WERI-Rb-1 (cell line): ENCODE measurements around the gene COL23A1.

Source experiments
- DNase-seq: peaks from one replicate; pipeline ENCODE4 v3.0.0-alpha.2; 2020
- H3K27ac ChIP-seq: fragments of 250-450 bp; sonication (Bioruptor Pico); 2 replicates; pipeline ENCODE4 v1.5.1; 2020; ENCODE audit warnings: mild to moderate bottlenecking, moderate library complexity
- H3K27me3 ChIP-seq: fragments of 250-450 bp; sonication (Bioruptor Pico); 2 replicates; pipeline ENCODE4 v1.5.1; 2021; ENCODE audit warnings: mild to moderate bottlenecking, low read depth, moderate library complexity; ENCODE audit not compliant: insufficient read depth, severe bottlenecking
- H3K36me3 ChIP-seq: fragments of 250-450 bp; sonication (Bioruptor Pico); 2 replicates; pipeline ENCODE4 v1.5.1; 2020; ENCODE audit warnings: mild to moderate bottlenecking, moderate library complexity
- H3K4me3 ChIP-seq: 2 replicates; pipeline ENCODE4 v1.5.1; 2011; ENCODE audit warnings: low read depth, mild to moderate bottlenecking, control low read depth, low read length
- H3K9me3 ChIP-seq: fragments of 250-450 bp; sonication (Bioruptor Pico); 2 replicates; pipeline ENCODE4 v1.5.1; 2021; ENCODE audit warnings: mild to moderate bottlenecking, moderate library complexity; ENCODE audit not compliant: severe bottlenecking
- CTCF ChIP-seq: IDR thresholded peaks from 2 replicates; pipeline ENCODE4 v1.5.1; 2011; ENCODE audit warnings: low read depth, mild to moderate bottlenecking, control low read depth, inconsistent platforms, low read length

Gene COL23A1

GRCh38 chr5:178450121-178451028 lies 139.8 kb downstream of the COL23A1 start:
- TF ChIP-seq CTCF = no peak
- Histone ChIP-seq H3K36me3 (no peaks in the 10 kb centered on the region), H3K27ac (no peak overlapping the region), H3K9me3 (no peaks in the 10 kb centered on the region), H3K27me3 (no peaks in the 10 kb centered on the region), H3K4me3 (no peak overlapping the region)
- DNase-seq = no peak

- Histone ChIP-seq H3K9me3 (no peaks in the 10 kb centered on the region), H3K36me3 (no peaks in the 10 kb centered on the region), H3K27ac (no peak overlapping the region), H3K4me3 (no peak overlapping the region), H3K27me3 (no peaks in the 10 kb centered on the region)
- no peak for TF ChIP-seq CTCF
- DNase-seq = no peak
Measured at GRCh38 chr5:178449163-178450070, 140.8 kb downstream of the COL23A1 start.

- DNase-seq = no peak
- Histone ChIP-seq H3K36me3 (no peaks in the 10 kb centered on the region), H3K4me3 (no peak overlapping the region), H3K27ac (no peak overlapping the region), H3K27me3 (no peaks in the 10 kb centered on the region), H3K9me3 (no peaks in the 10 kb centered on the region)
- TF ChIP-seq CTCF = no peak
Measured at GRCh38 chr5:178445534-178445933, 144.7 kb downstream of the COL23A1 start.

- no peak overlapping the region for H3K4me3 ChIP-seq
- H3K9me3 ChIP-seq = no peaks in the 10 kb centered on the region
- DNase-seq = no peak
- no peak overlapping the region for H3K27ac ChIP-seq
- no peaks in the 10 kb centered on the region for H3K36me3 ChIP-seq
- TF ChIP-seq CTCF = no peak
- no peaks in the 10 kb centered on the region for H3K27me3 ChIP-seq
Measured at GRCh38 chr5:178442405-178443257, 147.6 kb downstream of the COL23A1 start.

GRCh38 chr5:178441486-178442270 lies 148.5 kb downstream of the COL23A1 start:
- H3K36me3 ChIP-seq = no peaks in the 10 kb centered on the region
- H3K4me3 ChIP-seq = no peak overlapping the region
- H3K27me3 ChIP-seq = no peaks in the 10 kb centered on the region
- H3K9me3 ChIP-seq = no peaks in the 10 kb centered on the region
- no peak overlapping the region for H3K27ac ChIP-seq
- DNase-seq = no peak
- no peak for TF ChIP-seq CTCF
